HepG2 (cell line): ENCODE results near the gene SLC17A9. TPM values are rescaled to one million over a fixed set of nuclear protein-coding genes. Genes with fewer than 3 reads are reported as not detected.
A peak's percentile ranks its signal among the peaks of the same experiment; 100 is the strongest.

Experiments
- ADNP ChIP-seq: sonication (generic); formaldehyde crosslinking; IDR thresholded peaks from 2 replicates; pipeline ENCODE4 v1.4.0; 2020; ENCODE audit warnings: missing genetic modification reagents
- FOXO1 ChIP-seq: sonication (generic); formaldehyde crosslinking; IDR thresholded peaks from 2 replicates; pipeline ENCODE4 v1.4.0; 2020; ENCODE audit warnings: missing genetic modification reagents
- GLI4 ChIP-seq: sonication (generic); formaldehyde crosslinking; IDR thresholded peaks from 2 replicates; pipeline ENCODE4 v1.5.1; 2020; ENCODE audit warnings: missing genetic modification reagents, mild to moderate bottlenecking, moderate library complexity, borderline replicate concordance
- HNRNPK ChIP-seq: fragments of 200-400 bp; formaldehyde crosslinking; IDR thresholded peaks from 2 replicates; pipeline ENCODE4 v1.6.1; 2018; ENCODE audit warnings: low read length, low read depth, moderate library complexity, mild to moderate bottlenecking; ENCODE audit not compliant: poor library complexity, severe bottlenecking
- MAFK ChIP-seq, 2 experiments: IDR thresholded peaks in 1 of 2; conservative IDR thresholded peaks in 1 of 2; 2 replicates each; pipeline ENCODE4 v1.6.1; 2011; ENCODE audit warnings: improper control_type of control experiment in 2 of 2, low read length in 2 of 2
- NFE2L2 ChIP-seq: fragments of 150-350 bp; IDR thresholded peaks from 2 replicates; pipeline ENCODE4 v1.6.1; 2014; ENCODE audit warnings: low read length
- NFKB2 ChIP-seq: sonication (generic); formaldehyde crosslinking; IDR thresholded peaks from 2 replicates; pipeline ENCODE4 v1.4.0; 2020; ENCODE audit warnings: missing genetic modification reagents, borderline replicate concordance
- NFYC ChIP-seq: IDR thresholded peaks from 2 replicates; pipeline ENCODE4 v1.6.1; 2016; ENCODE audit warnings: missing genetic modification reagents, missing compliant biosample characterization
- PRMT3 ChIP-seq: sonication (generic); formaldehyde crosslinking; IDR thresholded peaks from 2 replicates; pipeline ENCODE4 v1.8.1; 2022; ENCODE audit warnings: low read depth, mild to moderate bottlenecking, moderate library complexity, missing genetic modification reagents, borderline replicate concordance
- PRPF4 ChIP-seq: fragments of 200-400 bp; formaldehyde crosslinking; IDR thresholded peaks from 2 replicates; pipeline ENCODE4 v1.6.1; 2016; ENCODE audit warnings: low read length, low read depth; ENCODE audit not compliant: poor library complexity, severe bottlenecking
- SETDB1 ChIP-seq: sonication (generic); formaldehyde crosslinking; IDR thresholded peaks from 2 replicates; pipeline ENCODE4 v1.5.1; 2020; ENCODE audit warnings: missing genetic modification reagents, mild to moderate bottlenecking, borderline replicate concordance
- SPEN ChIP-seq: sonication (generic); formaldehyde crosslinking; IDR thresholded peaks from 2 replicates; pipeline ENCODE4 v1.5.1; 2020; ENCODE audit warnings: low read depth, mild to moderate bottlenecking, missing genetic modification reagents
- ZBTB46 ChIP-seq: sonication (generic); formaldehyde crosslinking; IDR thresholded peaks from 2 replicates; pipeline ENCODE4 v1.4.0; 2020; ENCODE audit warnings: mild to moderate bottlenecking, missing genetic modification reagents, borderline replicate concordance
- ZC3H13 ChIP-seq: sonication (generic); formaldehyde crosslinking; IDR thresholded peaks from 2 replicates; pipeline ENCODE4 v1.8.1; 2023; ENCODE audit warnings: mild to moderate bottlenecking, missing genetic modification reagents, moderate library complexity
- ZNF17 ChIP-seq: sonication (generic); formaldehyde crosslinking; IDR thresholded peaks from 2 replicates; pipeline ENCODE4 v1.5.0; 2020; ENCODE audit warnings: mild to moderate bottlenecking, missing genetic modification reagents
- ZNF232 ChIP-seq: sonication (generic); formaldehyde crosslinking; IDR thresholded peaks from 2 replicates; pipeline ENCODE4 v1.4.0; 2020; ENCODE audit warnings: missing genetic modification reagents, borderline replicate concordance
- ZNF326 ChIP-seq: sonication (generic); formaldehyde crosslinking; IDR thresholded peaks from 2 replicates; pipeline ENCODE4 v1.4.0; 2020; ENCODE audit warnings: missing genetic modification reagents, borderline replicate concordance
- ZNF383 ChIP-seq: sonication (generic); formaldehyde crosslinking; IDR thresholded peaks from 2 replicates; pipeline ENCODE4 v1.4.0; 2020; ENCODE audit warnings: missing genetic modification reagents, mild to moderate bottlenecking, borderline replicate concordance
- ZNF451 ChIP-seq: sonication (generic); formaldehyde crosslinking; IDR thresholded peaks from 2 replicates; pipeline ENCODE4 v1.5.0; 2020; ENCODE audit warnings: mild to moderate bottlenecking, missing genetic modification reagents
- ZNF484 ChIP-seq: sonication (generic); formaldehyde crosslinking; IDR thresholded peaks from 2 replicates; pipeline ENCODE4 v1.5.1; 2020; ENCODE audit warnings: mild to moderate bottlenecking, low read depth, missing genetic modification reagents, borderline replicate concordance
- ZNF7 ChIP-seq: IDR thresholded peaks from 2 replicates; pipeline ENCODE4 v1.6.1; 2016; ENCODE audit warnings: missing biosample characterization, missing genetic modification reagents
- ZNF768 ChIP-seq: sonication (generic); formaldehyde crosslinking; IDR thresholded peaks from 2 replicates; pipeline ENCODE4 v1.4.0; 2020; ENCODE audit warnings: missing genetic modification reagents
- ZNF816 ChIP-seq: sonication (generic); formaldehyde crosslinking; IDR thresholded peaks from 2 replicates; pipeline ENCODE4 v1.8.0; 2022; ENCODE audit warnings: missing genetic modification reagents, mild to moderate bottlenecking, borderline replicate concordance
- ZNF841 ChIP-seq: sonication (generic); formaldehyde crosslinking; IDR thresholded peaks from 2 replicates; pipeline ENCODE4 v1.8.1; 2023; ENCODE audit warnings: missing genetic modification reagents, borderline replicate concordance
- polyA plus RNA-seq, 8 experiments: library from polyadenylated mRNA; depleted of rRNA in 3 of 8; stranded (reverse) in 7 of 8; unstranded in 1 of 8; fragments of >200 nt; fragmentation: Illumina TruSeq in 4 of 8; extraction: Trizol in 4 of 8; gene quantifications; 2 replicates each; pipeline versions ENCODE4 v1.2.1 to v1.2.3, GENCODE V29; 2011 to 2016; ENCODE audit warnings: low read depth in 4 of 8, missing spikeins in 1 of 8, mixed read lengths in 1 of 8; ENCODE audit not compliant: insufficient read depth in 1 of 8
- total RNA-seq, 5 experiments: library from RNA; depleted of rRNA; stranded (reverse); fragments of >200 nt; fragmentation: Illumina TruSeq; extraction: Trizol; gene quantifications; 2 replicates each; pipeline ENCODE4 v1.2.3, GENCODE V29; 2016; ENCODE audit warnings: low read depth in 1 of 5
- TF ChIP-seq, protein P1 (sequence below): sonication (generic); formaldehyde crosslinking; IDR thresholded peaks from 2 replicates; pipeline ENCODE4 v1.4.0; 2020; ENCODE audit warnings: missing genetic modification reagents

The SLC17A9 gene
- total and polyA plus RNA-seq, 2 of the 13 experiments (the other 11 are each of a cell fraction or from before 2014, with no cell fraction given): 110 to 191 TPM

- TF ChIP-seq SETDB1 (CRISPR knock-in tag): no peak
- peak; percentile 94 for TF ChIP-seq SPEN
- peak; percentile 92 for TF ChIP-seq HNRNPK
- TF ChIP-seq ZBTB46 (CRISPR knock-in tag): no peak
- TF ChIP-seq ZNF7 (CRISPR knock-in tag): no peak
- no peak for TF ChIP-seq ZNF383 (CRISPR knock-in tag)
- peak; percentile 25; the same call in 1 of the 2 replicates for TF ChIP-seq ZNF326
- no peak; the same call in 1 of the 2 replicates for TF ChIP-seq ZNF816 (CRISPR knock-in tag)
- TF ChIP-seq ZNF232: peak; percentile 23; the same call in 1 of the 2 replicates
- peak; percentile 76 for TF ChIP-seq FOXO1 (CRISPR knock-in tag)
- TF ChIP-seq ZNF484 (CRISPR knock-in tag): no peak
- no peak; the same call in 1 of the 2 replicates for TF ChIP-seq PRMT3 (CRISPR knock-in tag)
- TF ChIP-seq ZNF17 (CRISPR knock-in tag): no peak
- no peak for TF ChIP-seq NFE2L2
- TF ChIP-seq ZNF768: no peak; the same call in 1 of the 2 replicates
- TF ChIP-seq, protein P1, sequence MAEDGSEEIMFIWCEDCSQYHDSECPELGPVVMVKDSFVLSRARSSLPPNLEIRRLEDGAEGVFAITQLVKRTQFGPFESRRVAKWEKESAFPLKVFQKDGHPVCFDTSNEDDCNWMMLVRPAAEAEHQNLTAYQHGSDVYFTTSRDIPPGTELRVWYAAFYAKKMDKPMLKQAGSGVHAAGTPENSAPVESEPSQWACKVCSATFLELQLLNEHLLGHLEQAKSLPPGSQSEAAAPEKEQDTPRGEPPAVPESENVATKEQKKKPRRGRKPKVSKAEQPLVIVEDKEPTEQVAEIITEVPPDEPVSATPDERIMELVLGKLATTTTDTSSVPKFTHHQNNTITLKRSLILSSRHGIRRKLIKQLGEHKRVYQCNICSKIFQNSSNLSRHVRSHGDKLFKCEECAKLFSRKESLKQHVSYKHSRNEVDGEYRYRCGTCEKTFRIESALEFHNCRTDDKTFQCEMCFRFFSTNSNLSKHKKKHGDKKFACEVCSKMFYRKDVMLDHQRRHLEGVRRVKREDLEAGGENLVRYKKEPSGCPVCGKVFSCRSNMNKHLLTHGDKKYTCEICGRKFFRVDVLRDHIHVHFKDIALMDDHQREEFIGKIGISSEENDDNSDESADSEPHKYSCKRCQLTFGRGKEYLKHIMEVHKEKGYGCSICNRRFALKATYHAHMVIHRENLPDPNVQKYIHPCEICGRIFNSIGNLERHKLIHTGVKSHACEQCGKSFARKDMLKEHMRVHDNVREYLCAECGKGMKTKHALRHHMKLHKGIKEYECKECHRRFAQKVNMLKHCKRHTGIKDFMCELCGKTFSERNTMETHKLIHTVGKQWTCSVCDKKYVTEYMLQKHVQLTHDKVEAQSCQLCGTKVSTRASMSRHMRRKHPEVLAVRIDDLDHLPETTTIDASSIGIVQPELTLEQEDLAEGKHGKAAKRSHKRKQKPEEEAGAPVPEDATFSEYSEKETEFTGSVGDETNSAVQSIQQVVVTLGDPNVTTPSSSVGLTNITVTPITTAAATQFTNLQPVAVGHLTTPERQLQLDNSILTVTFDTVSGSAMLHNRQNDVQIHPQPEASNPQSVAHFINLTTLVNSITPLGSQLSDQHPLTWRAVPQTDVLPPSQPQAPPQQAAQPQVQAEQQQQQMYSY (CRISPR knock-in tag): no peak
- no peak for TF ChIP-seq MAFK (conservative IDR thresholded peaks at IDR 0.05 in 1 of 2, IDR thresholded peaks at IDR 0.05 in 1 of 2; ENCODE audit: low read length in 2 of 2)
- no peak for TF ChIP-seq PRPF4
- no peak for TF ChIP-seq ZNF841 (CRISPR knock-in tag)
- peak; percentile 85; the same call in 1 of the 2 replicates for TF ChIP-seq GLI4 (CRISPR knock-in tag)
- 0 out of 2 replicates have a peak, but pooled peaks have one; percentile 37 for TF ChIP-seq ADNP (CRISPR knock-in tag)
- TF ChIP-seq NFYC (CRISPR knock-in tag): peak; percentile 62
- peak; percentile 96 for TF ChIP-seq ZNF451
- TF ChIP-seq NFKB2 (CRISPR knock-in tag): no peak; the same call in 1 of the 2 replicates
- peak; percentile 29; the same call in 1 of the 2 replicates for TF ChIP-seq ZC3H13 (CRISPR knock-in tag)
Measured at GRCh38 chr20:62952373-62952967, at the start of gene SLC17A9 (continued).
